Stimulated activated CD4-positive, alpha-beta T cell treated with anti-CD3 and anti-CD28 coated beads, Interleukin-12 subunit alpha, Interleukin-12 subunit beta, amount 100 ng/mL, for 48 hours (primary cell): Measurements from ENCODE around the gene ACTN3.
"Not testable (repeated sequence)": the region's sequence is repeated elsewhere in the genome, so short reads cannot be mapped to it uniquely, and the experiment has no call there.

Source experiments
- DNase-seq, 3 donors: peaks; one replicate each; pipeline ENCODE4 v3.0.0-alpha.2; 2020; ENCODE audit warnings: low read depth in 2 of 3, low spot score in 1 of 3

ACTN3 gene

GRCh38 chr11:66595245-66595904 lies 48.7 kb downstream of the ACTN3 start:
- DNase-seq: no peak

- no peak for DNase-seq
Observed at GRCh38 chr11:66598993-66599392, 52.3 kb downstream of the ACTN3 start.

GRCh38 chr11:66600219-66600618 lies 53.5 kb downstream of the ACTN3 start:
- DNase-seq: no peak

GRCh38 chr11:66600631-66601233 lies 54.0 kb downstream of the ACTN3 start:
- DNase-seq: no peak

GRCh38 chr11:66603072-66603471 lies 56.4 kb downstream of the ACTN3 start:
- no peak for DNase-seq

- DNase-seq: no peak
Observed at GRCh38 chr11:66604155-66604554, 57.5 kb downstream of the ACTN3 start.

- not testable (repeated sequence) for DNase-seq
Observed at GRCh38 chr11:66606608-66607007, 59.9 kb downstream of the ACTN3 start.

GRCh38 chr11:66607126-66607834 lies 60.6 kb downstream of the ACTN3 start:
- no peak for DNase-seq

GRCh38 chr11:66609721-66610617 lies 63.3 kb downstream of the ACTN3 start:
- no peak for DNase-seq

GRCh38 chr11:66612458-66612857 lies 65.8 kb downstream of the ACTN3 start:
- no peak for DNase-seq
